NCI-H2171 (cell line): ENCODE results near the gene RCE1.

Experiments
- DNase-seq: peaks from one replicate; lab custom pipeline; 2025; lab: John Stamatoyannopoulos, UW

The RCE1 gene

DNA sequence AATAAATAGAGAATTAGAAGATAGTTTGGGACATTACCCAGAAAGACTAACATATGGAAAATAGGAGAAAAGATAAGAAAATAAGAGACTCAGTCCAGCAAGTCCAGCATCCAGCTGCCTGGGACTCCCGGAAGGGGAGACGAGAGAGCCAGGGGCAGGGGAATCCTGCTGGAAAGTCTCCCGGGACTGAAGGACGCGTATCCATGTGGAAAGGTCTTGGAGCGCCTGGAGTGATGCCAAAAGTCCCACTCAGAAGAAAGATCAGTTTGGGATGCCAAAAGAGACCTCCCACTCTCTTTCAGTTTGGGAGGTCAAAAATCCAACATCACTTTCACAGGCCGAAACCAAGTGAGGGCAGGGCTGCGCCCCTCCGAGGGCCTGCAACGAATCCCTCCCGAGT, 44.3 kb downstream of the RCE1 start:
- DNase-seq, result no peak

GRCh38 chr11:66888282-66888681, 45.0 kb downstream of the RCE1 start:
- DNase-seq, result no peak

DNA sequence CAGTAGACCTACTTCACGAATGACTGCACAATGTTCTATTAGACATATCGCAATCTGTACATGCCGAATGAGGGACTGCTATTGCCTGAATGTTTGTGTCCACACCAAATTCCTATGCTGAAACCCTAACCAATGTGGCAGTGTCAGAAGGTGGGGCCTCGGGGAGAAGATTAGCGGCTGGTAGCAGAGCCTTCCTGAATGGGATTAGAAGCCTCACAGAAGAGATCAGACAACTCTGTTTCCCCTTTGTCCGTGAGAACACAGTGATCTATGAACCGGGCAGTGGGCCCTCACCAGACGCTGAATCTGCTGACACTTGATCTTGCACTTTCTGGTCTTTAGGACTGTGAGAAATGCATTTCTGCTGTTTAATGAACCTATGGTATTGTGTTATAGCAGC, 46.7 kb downstream of the RCE1 start:
- DNase-seq, result no peak

- no peak for DNase-seq
Measured at GRCh38 chr11:66891851-66892660, 48.8 kb downstream of the RCE1 start.

- DNase-seq, result no peak
Measured at GRCh38 chr11:66892911-66893310, 49.7 kb downstream of the RCE1 start.

GRCh38 chr11:66894141-66894540, 50.9 kb downstream of the RCE1 start:
- no peak for DNase-seq
